ENCODE results near the gene ZSWIM6. TPM values are rescaled to one million over a fixed set of nuclear protein-coding genes. Genes with fewer than 3 reads are reported as not detected.
A peak's percentile ranks its signal among the peaks of the same experiment; 100 is the strongest.

Gene ZSWIM6
- total RNA-seq, 4 donors from 2014 or later: 7.8 to 25.5 (median 21.0) TPM

GRCh38 chr5:61319388-61320146 is 12.5 kb upstream of the ZSWIM6 start:
- Histone ChIP-seq H3K27ac (peak overlapping the region; percentile 72 to 82 (median 77)), H3K4me1 (peaks cover 20 to 58% (median 44%) of the 10 kb centered on the region in 4 donors), H3K4me3 (peak overlapping the region in 1 of 4 donors; percentile 18), H3K27me3 (no peaks in the 10 kb centered on the region), H3K9me3 (no peaks in the 10 kb centered on the region), H3K36me3 (no peaks in the 10 kb centered on the region)
- peak; percentile 36 for DNase-seq
- intact Hi-C loops (cut with DNase I; ENCODE audit: low total_unique reads): no loop called here
- WGBS, 2 donors (ENCODE audit: low coverage in 1 of 2): 13 to 30% methylated on average over 4 to 9 of the region's 9 CpGs
- in situ Hi-C loops (cut with MboI; ENCODE audit: low pct_ligation_motif_present in 1 of 4, low pct_unique_long_range_greater_than_20kb in 1 of 4, low sequenced_read_pairs in 3 of 4): loop anchor here in 2 of 4 donors (10.0 kb wide), 1 partner anchor 155 kb away; the partner anchor contains the start of gene SMIM15 (in 2 of the 2)
- TF ChIP-seq CTCF (IDR thresholded peaks at IDR 0.05): no peak
- TF ChIP-seq POLR2A (IDR thresholded peaks at IDR 0.05): no peak
- no peak for TF ChIP-seq EP300 (IDR thresholded peaks at IDR 0.05; ENCODE audit: low read depth)
- TF ChIP-seq POLR2AphosphoS5 (IDR thresholded peaks at IDR 0.05): peak in 1 of 3 donors; percentile 15

GRCh38 chr5:61320860-61321259 is 11.2 kb upstream of the ZSWIM6 start:
- Histone ChIP-seq H3K27ac (peak overlapping the region; percentile 72 to 82 (median 77)), H3K36me3 (no peaks in the 10 kb centered on the region), H3K27me3 (no peaks in the 10 kb centered on the region), H3K4me1 (peaks cover 20 to 62% (median 44%) of the 10 kb centered on the region in 4 donors), H3K9me3 (no peaks in the 10 kb centered on the region), H3K4me3 (no peak overlapping the region)
- in situ Hi-C loops (cut with MboI; ENCODE audit: low pct_ligation_motif_present in 1 of 4, low pct_unique_long_range_greater_than_20kb in 1 of 4, low sequenced_read_pairs in 3 of 4) (loop anchor here in 2 of 4 donors (10.0 kb wide), 1 partner anchor 156 kb away; the partner anchor contains the start of gene SMIM15 (in 2 of the 2)), intact Hi-C loops (cut with DNase I; ENCODE audit: low total_unique reads) (no loop called here)
- TF ChIP-seq POLR2AphosphoS5 (IDR thresholded peaks at IDR 0.05): no peak
- TF ChIP-seq EP300 (IDR thresholded peaks at IDR 0.05; ENCODE audit: low read depth): no peak
- TF ChIP-seq CTCF (IDR thresholded peaks at IDR 0.05): no peak
- no peak for TF ChIP-seq POLR2A (IDR thresholded peaks at IDR 0.05)
- no peak for DNase-seq
- 84 to 90% methylated on average over 3 of the region's 3 CpGs for WGBS, 2 donors (ENCODE audit: low coverage in 1 of 2)

- no peak overlapping the region for H3K4me3 ChIP-seq
- TF ChIP-seq POLR2A (IDR thresholded peaks at IDR 0.05): no peak
- peak in 1 of 3 donors; percentile 34 for TF ChIP-seq POLR2AphosphoS5 (IDR thresholded peaks at IDR 0.05)
- no peaks in the 10 kb centered on the region for H3K36me3 ChIP-seq
- in situ Hi-C loops (cut with MboI; ENCODE audit: low pct_ligation_motif_present in 1 of 4, low pct_unique_long_range_greater_than_20kb in 1 of 4, low sequenced_read_pairs in 3 of 4) (loop anchor here in 2 of 4 donors (10.0 kb wide), 1 partner anchor 157 kb away; the partner anchor contains the start of gene SMIM15 (in 2 of the 2)), intact Hi-C loops (cut with DNase I; ENCODE audit: low total_unique reads) (no loop called here)
- peaks cover 20 to 62% (median 44%) of the 10 kb centered on the region in 4 donors for H3K4me1 ChIP-seq
- no peaks in the 10 kb centered on the region for H3K9me3 ChIP-seq
- DNase-seq: no peak
- H3K27me3 ChIP-seq: no peaks in the 10 kb centered on the region
- H3K27ac ChIP-seq: peak overlapping the region; percentile 72 to 82 (median 77)
- 54 to 67% methylated on average over 1 to 2 of the region's 2 CpGs for WGBS, 2 donors (ENCODE audit: low coverage in 1 of 2)
These were observed 10.4 kb upstream of the ZSWIM6 start for GRCh38 chr5:61321669-61322068.

- peak in 1 of 3 donors; percentile 24 for TF ChIP-seq POLR2AphosphoS5 (IDR thresholded peaks at IDR 0.05)
- TF ChIP-seq EP300 (IDR thresholded peaks at IDR 0.05; ENCODE audit: low read depth): no peak
- Histone ChIP-seq H3K4me3 (no peak overlapping the region), H3K27ac (peak overlapping the region; percentile 72 to 82 (median 77)), H3K27me3 (no peaks in the 10 kb centered on the region), H3K36me3 (no peaks in the 10 kb centered on the region), H3K9me3 (no peaks in the 10 kb centered on the region), H3K4me1 (peaks cover 20 to 62% (median 46%) of the 10 kb centered on the region in 4 donors)
- DNase-seq: peak; percentile 74
- 40 to 55% methylated on average over 4 of the region's 4 CpGs for WGBS, 2 donors (ENCODE audit: low coverage in 1 of 2)
- intact Hi-C loops (cut with DNase I; ENCODE audit: low total_unique reads): no loop called here
- in situ Hi-C loops (cut with MboI; ENCODE audit: low pct_ligation_motif_present in 1 of 4, low pct_unique_long_range_greater_than_20kb in 1 of 4, low sequenced_read_pairs in 3 of 4): loop anchor here in 2 of 4 donors (10.0 kb wide), 1 partner anchor 158 kb away; the partner anchor contains the start of gene SMIM15 (in 2 of the 2)
These were observed 9.0 kb upstream of the ZSWIM6 start for GRCh38 chr5:61322738-61323725.

All from transverse colon (tissue), 4 donors.